GM19324 (cell line): ENCODE measurements around the gene CARD11.
"Not testable (repeated sequence)": the region's sequence is repeated elsewhere in the genome, so short reads cannot be mapped to it uniquely, and the experiment has no call there.

Source experiments
- ATAC-seq: cut with Tn5 transposase; IDR thresholded peaks from one replicate; pipeline ENCODE4 v1.9.1; 2021; ENCODE audit warnings: mild to moderate bottlenecking, moderate library complexity; ENCODE audit not compliant: unreplicated experiment, low FRiP score

CARD11 gene

DNA sequence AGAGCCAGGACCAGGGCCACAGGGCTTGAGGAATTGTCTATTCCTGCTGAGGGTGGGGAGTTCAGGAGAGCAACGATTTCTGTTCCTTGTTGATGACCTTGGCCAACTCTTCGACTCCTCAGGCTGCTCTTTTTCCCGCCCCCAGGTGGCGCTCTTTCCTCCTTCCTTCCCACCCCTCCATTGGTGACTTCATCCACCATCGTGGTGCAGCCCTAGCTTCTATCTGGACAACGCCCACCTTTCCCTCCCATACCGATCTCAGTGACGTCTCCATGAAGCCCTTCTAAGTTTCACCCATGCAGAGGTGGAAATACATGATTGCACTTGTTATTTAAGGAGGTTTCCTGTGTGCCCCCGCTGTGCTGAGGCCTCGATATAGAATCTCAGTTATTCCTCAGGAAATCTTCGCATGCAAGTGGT lies 22.1 kb upstream of the CARD11 start:
- ATAC-seq = no peak

GRCh38 chr7:3064067-3064466 lies 20.4 kb upstream of the CARD11 start:
- no peak for ATAC-seq

GRCh38 chr7:3063016-3063753 lies 19.5 kb upstream of the CARD11 start:
- peak; percentile 96 for ATAC-seq

GRCh38 chr7:3057066-3057420 lies 13.4 kb upstream of the CARD11 start:
- ATAC-seq = no peak

- ATAC-seq = no peak
These were observed 12.8 kb upstream of the CARD11 start for GRCh38 chr7:3056234-3057065.

- no peak for ATAC-seq
These were observed 12.0 kb upstream of the CARD11 start for GRCh38 chr7:3055626-3056025.

DNA sequence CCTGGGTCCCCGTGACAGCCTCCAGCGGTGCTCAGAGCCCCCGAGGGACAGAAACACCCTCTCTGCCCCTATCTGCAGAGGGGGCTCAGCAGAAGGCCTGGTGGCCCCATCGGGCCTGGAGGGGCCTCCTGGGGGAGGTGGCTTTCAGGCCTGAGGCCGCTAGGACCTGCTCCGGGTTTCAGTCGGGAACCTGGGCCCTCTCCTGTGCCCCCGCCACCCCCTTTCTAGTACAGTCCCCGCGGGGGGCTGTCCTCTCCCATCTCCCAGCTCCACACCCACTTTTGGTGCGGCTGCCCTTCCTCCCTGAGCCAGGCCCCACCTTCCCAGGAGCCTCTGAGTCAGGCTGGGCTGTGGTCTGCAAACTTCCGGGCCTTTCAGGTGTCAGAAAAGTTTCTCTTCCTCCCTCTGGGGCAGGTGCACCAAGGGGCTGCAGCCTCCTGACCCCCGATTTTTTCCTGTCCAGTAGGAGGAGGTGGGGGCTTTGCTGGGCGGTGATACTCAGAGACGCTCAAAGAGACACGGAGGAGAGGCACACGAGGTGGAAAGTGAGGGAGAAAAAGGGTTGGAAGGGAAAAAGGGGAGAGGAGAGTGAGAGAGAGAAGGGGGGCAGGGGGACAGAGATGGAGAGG lies 692 bp downstream of the CARD11 start:
- peak; percentile 68 for ATAC-seq

GRCh38 chr7:3041986-3042675 lies 1.5 kb downstream of the CARD11 start:
- no peak for ATAC-seq

- ATAC-seq = no peak
These were observed 3.9 kb downstream of the CARD11 start for GRCh38 chr7:3039787-3040186.

DNA sequence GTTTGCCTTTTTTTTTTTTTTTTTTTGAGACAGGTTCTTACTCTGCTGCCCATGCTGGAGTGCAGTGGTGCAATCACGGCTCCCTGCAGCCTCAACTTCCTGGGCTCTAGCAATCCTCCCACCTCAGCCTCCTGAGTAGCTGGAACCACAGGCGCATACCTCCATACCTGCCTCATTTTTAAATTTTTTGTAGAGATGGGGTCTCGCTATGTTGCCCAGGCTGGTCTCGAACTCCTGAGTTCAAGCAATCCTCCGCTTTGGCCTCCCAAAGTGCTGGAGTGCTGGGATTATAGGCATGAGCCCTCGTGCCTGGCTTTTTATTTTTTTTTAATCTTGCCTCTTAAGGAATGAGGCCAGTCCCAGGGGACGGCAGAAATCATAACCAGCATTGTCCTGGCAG lies 5.7 kb downstream of the CARD11 start:
- ATAC-seq = not testable (repeated sequence)

- no peak for ATAC-seq
These were observed 6.4 kb downstream of the CARD11 start for GRCh38 chr7:3037259-3037658.

GRCh38 chr7:3034591-3035150 lies 9.0 kb downstream of the CARD11 start:
- no peak for ATAC-seq

- ATAC-seq = no peak
These were observed 10.1 kb downstream of the CARD11 start for GRCh38 chr7:3033581-3033980.

DNA sequence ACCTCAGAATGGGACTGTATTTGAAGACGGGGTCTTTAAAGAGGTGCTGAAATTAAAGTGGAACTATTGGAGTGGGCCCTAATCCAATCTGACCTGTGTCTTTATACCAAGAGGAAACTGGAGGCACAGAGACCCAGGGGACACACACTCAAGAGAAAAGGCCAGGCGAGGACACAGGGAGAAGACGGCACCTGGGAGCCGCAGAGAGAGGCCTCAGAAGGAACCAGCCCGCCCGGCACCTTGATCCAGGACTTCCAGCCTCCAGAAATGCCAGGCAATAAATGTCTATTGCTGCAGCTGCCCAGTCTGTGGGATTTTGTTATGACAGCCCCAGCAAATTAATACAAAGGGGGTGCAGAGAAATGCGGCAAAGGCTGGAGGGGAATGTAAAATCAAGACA lies 10.5 kb downstream of the CARD11 start:
- ATAC-seq = no peak

GRCh38 chr7:3032256-3032655 lies 11.4 kb downstream of the CARD11 start:
- ATAC-seq = no peak

DNA sequence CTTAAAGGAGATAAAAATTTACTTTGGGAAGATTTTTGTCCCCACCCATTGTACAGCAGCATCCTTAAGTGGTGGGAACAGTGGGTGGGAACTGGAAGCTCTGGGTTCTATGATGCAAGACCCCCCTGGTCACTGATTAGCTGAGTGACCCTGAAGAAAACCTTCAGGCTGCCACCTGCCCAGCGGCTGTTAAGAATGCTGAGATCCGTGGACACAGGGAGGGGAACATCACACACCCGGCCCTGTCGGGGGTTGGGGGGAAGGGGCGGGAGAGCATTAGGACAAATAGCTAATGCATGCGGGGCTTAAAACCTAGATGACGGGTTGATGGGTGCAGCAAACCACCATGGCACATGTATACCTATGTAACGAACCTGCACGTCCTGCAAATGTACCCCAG lies 14.5 kb downstream of the CARD11 start:
- no peak for ATAC-seq

- ATAC-seq = no peak
These were observed 14.9 kb downstream of the CARD11 start for GRCh38 chr7:3028758-3029093.

DNA sequence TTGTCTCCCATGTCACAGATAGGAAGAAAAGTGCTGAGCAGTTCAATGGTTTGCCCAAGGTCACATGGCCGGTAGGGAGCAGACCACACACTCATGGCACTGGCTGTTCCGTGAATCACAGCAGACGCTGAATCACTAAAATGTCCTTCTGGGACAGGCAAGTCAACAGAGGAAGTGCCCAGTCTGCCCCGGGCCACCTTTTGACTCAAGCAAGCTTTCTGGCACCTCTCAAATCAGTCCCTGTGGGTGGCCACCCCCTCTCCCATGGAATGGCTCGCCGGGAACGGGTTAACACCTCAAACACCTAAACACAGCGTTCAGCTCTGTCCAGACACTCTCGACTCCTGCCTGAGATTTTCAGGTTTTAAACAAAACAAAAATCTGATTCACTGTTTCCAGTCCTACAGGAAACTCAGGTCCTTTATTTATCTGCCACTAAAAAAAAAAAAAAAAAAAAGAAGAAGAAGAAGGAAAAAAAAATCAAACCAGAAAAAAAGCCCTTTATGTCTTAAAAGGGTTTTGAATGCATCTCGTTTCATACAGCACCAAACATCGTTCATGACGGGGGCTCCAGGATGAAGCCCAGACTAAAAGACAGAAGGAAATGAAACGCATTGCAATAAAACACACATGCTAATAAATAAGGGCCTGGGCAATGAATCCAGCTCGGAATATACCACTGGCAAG lies 15.5 kb downstream of the CARD11 start:
- no peak for ATAC-seq

DNA sequence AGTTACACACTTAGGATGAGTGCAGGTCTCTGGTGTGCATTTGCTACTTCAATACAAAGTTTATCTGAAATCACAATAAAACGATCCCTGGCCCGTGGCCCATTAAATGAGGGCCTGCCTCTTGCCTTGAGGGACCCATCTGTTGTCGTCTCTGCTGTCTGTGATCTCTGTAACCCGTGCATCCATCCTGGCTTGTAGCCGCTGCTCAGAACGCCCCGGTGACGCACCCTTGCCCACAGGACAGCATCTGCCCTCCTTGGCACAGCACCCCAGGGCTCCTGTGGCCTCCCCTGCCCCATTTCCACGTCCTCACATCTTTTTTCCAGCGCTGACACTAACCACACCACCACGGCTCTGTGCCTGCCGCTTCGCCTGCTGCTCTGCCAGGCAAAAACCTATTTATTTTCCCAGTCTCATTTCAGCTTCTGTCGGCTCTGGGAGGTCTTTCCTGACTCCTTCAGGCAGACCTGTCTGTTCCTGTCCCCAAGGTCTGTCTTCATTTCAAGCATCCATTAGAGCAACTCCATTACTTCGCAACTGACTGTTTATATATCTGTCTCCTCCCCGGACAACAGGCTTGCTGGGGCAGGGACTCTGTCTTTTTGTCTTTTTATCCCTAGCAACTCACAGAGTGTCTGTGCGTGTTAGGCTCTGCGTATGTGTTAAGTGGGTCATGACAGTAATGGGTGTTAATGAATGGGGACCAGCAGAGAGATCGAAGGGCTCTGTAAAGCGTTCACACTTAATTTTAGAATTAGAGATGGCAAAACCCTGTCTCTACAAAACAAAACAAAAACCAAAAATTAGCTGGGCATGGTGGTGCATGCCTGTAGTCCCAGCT lies 16.4 kb downstream of the CARD11 start:
- no peak for ATAC-seq
